HG03520 (cell line): ENCODE results near the gene MTMR4.
"Not testable (repeated sequence)": the region's sequence is repeated elsewhere in the genome, so short reads cannot be mapped to it uniquely, and the experiment has no call there.

Experiments used
- ATAC-seq: cut with Tn5 transposase; IDR thresholded peaks from one replicate; pipeline ENCODE4 v1.9.1; 2021; ENCODE audit warnings: mild to moderate bottlenecking, moderate library complexity; ENCODE audit not compliant: unreplicated experiment

Gene MTMR4

GRCh38 chr17:58513965-58514769, at the start of gene MTMR4:
Gene MTMR4 (minus strand): TSS chr17:58514638. CDS start chr17:58514407, 231 bp downstream.
- ATAC-seq, result no peak

GRCh38 chr17:58560511-58560910, 46.1 kb upstream of the MTMR4 start:
- no peak for ATAC-seq

- no peak for ATAC-seq
Observed at GRCh38 chr17:58557981-58558380, 43.5 kb upstream of the MTMR4 start.

DNA sequence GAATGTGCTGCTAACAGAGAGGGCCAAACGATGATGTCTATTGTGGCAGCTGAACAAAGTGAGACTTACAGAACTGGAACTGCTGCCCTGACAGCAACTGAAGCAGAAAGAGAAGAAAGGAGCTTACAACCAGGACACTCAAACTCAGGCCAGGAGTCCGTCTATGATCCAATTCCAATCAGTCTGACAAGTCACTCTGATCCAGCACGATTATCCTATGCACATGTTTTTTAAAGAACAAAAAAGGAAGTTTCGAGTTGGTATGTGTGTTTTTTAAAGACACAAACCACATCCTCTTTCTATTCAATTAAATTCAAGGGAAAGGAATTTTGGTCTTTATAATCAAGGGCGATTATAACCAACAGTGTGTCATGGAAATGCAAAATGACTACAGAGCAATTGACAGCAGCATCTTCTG, 42.4 kb upstream of the MTMR4 start:
- ATAC-seq, result no peak

- not testable (repeated sequence) for ATAC-seq
Observed at GRCh38 chr17:58555109-58555508, 40.7 kb upstream of the MTMR4 start.

DNA sequence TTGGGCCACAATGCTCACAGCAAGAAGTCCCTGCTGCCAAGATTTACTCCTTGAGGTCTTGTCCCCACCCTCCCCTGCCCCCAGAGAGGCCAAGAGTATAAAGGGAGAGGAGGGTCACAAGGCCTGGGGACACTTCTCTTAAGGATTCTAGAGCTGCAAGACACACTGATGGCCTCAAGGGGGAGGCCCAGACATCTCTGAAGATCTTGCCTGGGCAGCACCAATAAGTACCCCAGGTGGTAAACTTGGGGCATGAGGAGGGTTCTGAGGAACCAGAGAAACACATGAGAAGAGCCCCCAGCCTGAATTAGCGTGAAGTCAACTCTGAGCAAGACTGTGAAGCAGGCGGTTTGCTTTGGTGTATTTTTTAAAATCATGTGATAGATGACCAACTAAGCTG, 26.8 kb upstream of the MTMR4 start:
- ATAC-seq, result no peak

DNA sequence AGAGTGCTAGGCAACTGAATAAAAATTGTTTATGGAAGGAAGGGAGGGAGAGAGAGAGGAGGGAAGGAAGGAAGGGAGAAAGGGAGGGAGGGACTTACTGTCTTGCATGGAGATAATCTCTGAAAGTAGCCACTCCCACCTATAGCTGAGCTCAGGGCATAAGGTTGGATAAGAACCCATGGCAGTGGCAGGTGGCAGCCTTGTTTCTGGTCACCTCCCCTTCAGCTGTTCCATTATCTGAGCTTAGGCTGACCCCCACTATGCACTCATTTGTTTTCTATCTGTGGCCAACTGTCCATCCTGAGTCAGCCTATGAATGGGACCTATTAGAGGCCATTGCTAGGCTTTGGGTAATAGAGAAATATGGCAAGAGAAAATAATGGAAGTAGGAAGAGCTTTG, 25.3 kb upstream of the MTMR4 start:
- ATAC-seq, result no peak

- ATAC-seq, result no peak
Observed at GRCh38 chr17:58538811-58539409, 24.5 kb upstream of the MTMR4 start.

- no peak for ATAC-seq
Observed at GRCh38 chr17:58537266-58537665, 22.8 kb upstream of the MTMR4 start.

DNA sequence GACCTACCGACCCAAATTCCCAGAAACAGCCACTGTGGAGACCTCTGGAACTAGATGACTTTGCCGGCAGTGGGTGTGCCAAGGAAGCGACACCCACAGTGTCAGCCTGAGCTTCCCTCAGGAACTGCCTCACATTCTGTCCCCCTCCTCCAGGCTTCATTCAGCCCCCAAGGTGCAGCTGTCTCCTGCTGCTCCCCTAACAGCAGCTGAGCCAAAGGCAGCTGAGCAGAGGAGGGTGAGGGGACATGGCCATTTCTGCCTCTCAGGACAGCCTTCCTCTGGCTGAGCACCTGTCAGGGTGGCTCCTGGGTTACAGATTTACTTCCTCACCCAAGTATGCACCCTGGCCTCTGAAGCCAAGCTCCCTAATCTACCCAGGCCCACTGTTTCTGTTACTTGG, 22.1 kb upstream of the MTMR4 start:
- ATAC-seq, result no peak

GRCh38 chr17:58535431-58535830, 21.0 kb upstream of the MTMR4 start:
- ATAC-seq, result no peak

GRCh38 chr17:58534901-58535421, 20.5 kb upstream of the MTMR4 start:
- ATAC-seq, result no peak

GRCh38 chr17:58534331-58534730, 19.9 kb upstream of the MTMR4 start:
- ATAC-seq, result no peak

DNA sequence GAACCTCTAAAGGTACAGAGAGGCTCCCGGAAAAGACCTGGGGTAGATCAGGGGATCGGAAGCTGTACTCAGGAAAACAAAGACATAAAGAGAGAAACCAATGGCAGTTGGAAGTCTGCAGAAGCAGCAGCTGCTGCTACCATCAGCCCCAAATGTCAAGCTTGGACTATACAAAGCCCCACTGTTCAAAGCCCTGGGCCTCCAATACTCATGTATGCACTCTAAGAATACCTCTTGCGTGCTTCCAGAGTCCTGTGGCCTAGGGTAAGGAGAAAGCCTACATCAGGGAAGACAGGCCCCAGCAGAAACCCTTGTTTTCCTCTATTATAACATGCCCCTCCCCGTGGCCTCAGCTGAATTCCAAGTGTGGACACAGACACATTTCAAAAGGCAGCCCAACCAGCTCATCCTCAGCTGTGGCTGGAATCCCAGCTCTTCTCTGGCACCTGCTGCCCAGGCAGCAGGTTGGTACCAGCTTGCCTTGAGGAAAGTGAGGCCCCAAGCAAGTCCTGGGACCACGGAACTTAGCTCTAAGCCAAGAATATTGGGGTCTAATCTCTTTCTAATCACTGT, 19.3 kb upstream of the MTMR4 start:
- no peak for ATAC-seq

GRCh38 chr17:58532555-58532951, 18.1 kb upstream of the MTMR4 start:
- no peak for ATAC-seq

GRCh38 chr17:58531661-58532554, 17.5 kb upstream of the MTMR4 start:
- no peak for ATAC-seq

- ATAC-seq, result no peak
Observed at GRCh38 chr17:58531122-58531521, 16.7 kb upstream of the MTMR4 start.

DNA sequence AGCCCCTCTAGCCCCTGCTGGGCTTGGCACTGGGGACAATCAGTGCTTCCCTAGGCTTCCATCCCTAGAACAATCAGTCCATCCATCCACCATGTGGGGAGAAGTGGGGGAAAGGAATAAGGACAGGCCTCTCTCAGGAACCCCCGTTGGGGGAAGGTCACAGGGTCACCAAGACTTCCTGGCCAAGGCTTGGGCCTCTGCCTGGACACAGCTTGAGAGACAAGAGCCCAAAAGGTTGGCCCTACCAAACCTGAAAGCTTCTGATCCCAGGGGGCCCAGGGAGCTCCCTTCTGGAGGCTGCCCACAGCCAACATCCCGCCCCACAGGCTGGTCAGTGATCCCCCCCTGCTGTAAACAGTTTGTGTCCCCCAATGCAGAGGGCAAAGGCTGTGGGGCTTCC, 16.2 kb upstream of the MTMR4 start:
- no peak for ATAC-seq

- ATAC-seq, result no peak
Observed at GRCh38 chr17:58529275-58529674, 14.8 kb upstream of the MTMR4 start.

GRCh38 chr17:58528443-58528842, 14.0 kb upstream of the MTMR4 start:
- ATAC-seq, result no peak

DNA sequence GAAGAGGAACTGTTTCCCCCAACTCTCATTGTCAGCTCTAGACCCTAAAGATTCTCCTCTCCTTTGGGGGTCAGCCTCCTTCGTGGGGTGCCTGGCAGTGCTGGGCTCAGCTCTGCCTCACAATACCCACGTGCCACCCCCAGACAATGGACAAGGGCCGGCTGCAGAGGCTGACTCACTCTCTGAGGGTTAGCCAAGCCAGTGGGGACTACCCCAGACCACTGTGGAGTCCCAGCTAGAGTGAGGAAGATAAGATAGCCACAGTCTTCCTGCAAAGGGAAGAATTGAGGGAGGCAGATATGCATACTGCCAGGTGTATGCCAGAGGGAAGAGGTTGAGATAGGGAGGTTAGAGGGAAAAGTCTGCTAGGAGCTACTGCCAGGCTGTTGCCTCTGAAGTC, 13.5 kb upstream of the MTMR4 start:
- ATAC-seq, result no peak
